Measurements from ENCODE around the gene RAB23.

RAB23 gene

GRCh38 chr6:57147401-57147800 is 74.7 kb downstream of the RAB23 start:
- no peak overlapping the region for H3K4me3 ChIP-seq (ENCODE audit: low read depth, low read length, poor library complexity, severe bottlenecking)
- no peak overlapping the region for H3K4me2 ChIP-seq (ENCODE audit: low read length)
- H3K36me3 ChIP-seq (ENCODE audit: insufficient read depth, low read length): peaks cover 57% of the 10 kb centered on the region

GRCh38 chr6:57143690-57144089 is 78.4 kb downstream of the RAB23 start:
- no peaks in the 10 kb centered on the region for H3K9me3 ChIP-seq (ENCODE audit: low read length)
- no peak overlapping the region for H2AFZ ChIP-seq (ENCODE audit: low read length)
- H3K27ac ChIP-seq (ENCODE audit: low read depth, low read length, poor library complexity, severe bottlenecking): no peak overlapping the region
- no peaks in the 10 kb centered on the region for H3F3A ChIP-seq (ENCODE audit: insufficient read depth, low read length)
- TF ChIP-seq EZH2 (IDR thresholded peaks at IDR 0.05; ENCODE audit: borderline replicate concordance, low read length): no peak
- TF ChIP-seq CTCF (IDR thresholded peaks at IDR 0.05; ENCODE audit: low read length): no peak
- no peaks in the 10 kb centered on the region for H3K4me1 ChIP-seq (ENCODE audit: insufficient read depth, low read length, severe bottlenecking)
- no peak overlapping the region for H3K4me3 ChIP-seq (ENCODE audit: low read depth, low read length, poor library complexity, severe bottlenecking)
- no peaks in the 10 kb centered on the region for H3K9me2 ChIP-seq (ENCODE audit: low read depth, low read length)
- H3K79me2 ChIP-seq (ENCODE audit: insufficient read depth, low read length): no peaks in the 10 kb centered on the region
- no peaks in the 10 kb centered on the region for H3K27me3 ChIP-seq (ENCODE audit: insufficient read depth, low read length)
- no peak overlapping the region for H3K4me2 ChIP-seq (ENCODE audit: low read length)
- H3K9ac ChIP-seq (ENCODE audit: low read length): no peak overlapping the region
- H3K36me3 ChIP-seq (ENCODE audit: insufficient read depth, low read length): peaks cover 65% of the 10 kb centered on the region
- H4K20me1 ChIP-seq (ENCODE audit: insufficient read depth, low read length): no peaks in the 10 kb centered on the region

More at GRCh38 chr6:57147401-57147800, 74.7 kb downstream of the RAB23 start:
- H3K9ac ChIP-seq (ENCODE audit: low read length): no peak overlapping the region
- H3K4me1 ChIP-seq (ENCODE audit: insufficient read depth, low read length, severe bottlenecking): no peaks in the 10 kb centered on the region
- no peaks in the 10 kb centered on the region for H3F3A ChIP-seq (ENCODE audit: insufficient read depth, low read length)
- H2AFZ ChIP-seq (ENCODE audit: low read length): no peak overlapping the region
- no peaks in the 10 kb centered on the region for H4K20me1 ChIP-seq (ENCODE audit: insufficient read depth, low read length)
- TF ChIP-seq CTCF (IDR thresholded peaks at IDR 0.05; ENCODE audit: low read length) (no peak), EZH2 (IDR thresholded peaks at IDR 0.05; ENCODE audit: borderline replicate concordance, low read length) (no peak)
- H3K9me3 ChIP-seq (ENCODE audit: low read length): no peaks in the 10 kb centered on the region
- no peak overlapping the region for H3K27ac ChIP-seq (ENCODE audit: low read depth, low read length, poor library complexity, severe bottlenecking)
- no peaks in the 10 kb centered on the region for H3K27me3 ChIP-seq (ENCODE audit: insufficient read depth, low read length)
- H3K79me2 ChIP-seq (ENCODE audit: insufficient read depth, low read length): no peaks in the 10 kb centered on the region
- H3K9me2 ChIP-seq (ENCODE audit: low read depth, low read length): no peaks in the 10 kb centered on the region

- H3K27me3 ChIP-seq (ENCODE audit: insufficient read depth, low read length): no peaks in the 10 kb centered on the region
- no peaks in the 10 kb centered on the region for H3F3A ChIP-seq (ENCODE audit: insufficient read depth, low read length)
- no peak overlapping the region for H3K27ac ChIP-seq (ENCODE audit: low read depth, low read length, poor library complexity, severe bottlenecking)
- no peaks in the 10 kb centered on the region for H3K4me1 ChIP-seq (ENCODE audit: insufficient read depth, low read length, severe bottlenecking)
- H3K4me2 ChIP-seq (ENCODE audit: low read length): no peak overlapping the region
- no peak for TF ChIP-seq EZH2 (IDR thresholded peaks at IDR 0.05; ENCODE audit: borderline replicate concordance, low read length)
- no peak for TF ChIP-seq CTCF (IDR thresholded peaks at IDR 0.05; ENCODE audit: low read length)
- no peaks in the 10 kb centered on the region for H3K9me2 ChIP-seq (ENCODE audit: low read depth, low read length)
- peaks cover 60% of the 10 kb centered on the region for H3K36me3 ChIP-seq (ENCODE audit: insufficient read depth, low read length)
- H2AFZ ChIP-seq (ENCODE audit: low read length): no peak overlapping the region
- H3K79me2 ChIP-seq (ENCODE audit: insufficient read depth, low read length): no peaks in the 10 kb centered on the region
- no peaks in the 10 kb centered on the region for H4K20me1 ChIP-seq (ENCODE audit: insufficient read depth, low read length)
- no peaks in the 10 kb centered on the region for H3K9me3 ChIP-seq (ENCODE audit: low read length)
- no peak overlapping the region for H3K9ac ChIP-seq (ENCODE audit: low read length)
- H3K4me3 ChIP-seq (ENCODE audit: low read depth, low read length, poor library complexity, severe bottlenecking): no peak overlapping the region
Observed at GRCh38 chr6:57142178-57142525, 80.0 kb downstream of the RAB23 start.

Data from OCI-LY1 (cell line).